ENCODE data around the gene GPRIN2. TPM values are rescaled to one million over a fixed set of nuclear protein-coding genes. Genes with fewer than 3 reads are reported as not detected.

The GPRIN2 gene
- total RNA-seq, 4 donors from 2014 or later, result 31.3 to 97.3 (median 53.1) TPM

DNA sequence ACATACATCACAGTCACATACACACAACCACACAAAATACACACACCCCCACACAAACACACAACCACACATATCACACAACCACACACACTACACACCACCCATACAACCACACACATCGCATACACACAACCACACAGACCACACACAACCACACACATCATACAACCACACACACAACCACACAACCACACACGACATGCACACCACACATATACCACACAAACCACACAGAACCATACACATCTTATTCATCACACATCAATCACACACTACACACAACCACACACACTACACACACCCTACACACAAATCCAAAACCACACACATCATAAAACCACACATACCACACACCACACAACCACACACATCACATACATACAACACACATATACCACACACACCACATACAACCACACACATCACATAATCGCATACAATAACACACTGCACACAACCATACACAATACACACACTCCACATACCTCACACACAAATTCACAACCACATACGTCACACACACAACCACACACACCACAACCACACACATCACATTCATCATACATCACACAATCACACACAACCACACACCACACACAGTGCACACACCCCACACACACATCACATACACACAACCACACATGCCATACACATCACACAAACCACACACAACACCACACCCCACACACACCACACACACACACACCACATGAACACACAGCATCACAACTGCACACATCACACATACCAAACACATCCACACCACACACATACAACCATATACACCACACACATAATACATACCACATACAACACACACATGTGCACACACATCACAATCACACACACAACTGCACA is 30.4 kb downstream of the GPRIN2 start:
- DNase-seq, result no peak
- Histone ChIP-seq H3K36me3 (no peaks in the 10 kb centered on the region), H3K9me3 (no peaks in the 10 kb centered on the region), H3K4me1 (peaks cover 4 to 17% (median 13%) of the 10 kb centered on the region in 4 donors), H3K4me3 (no peak overlapping the region), H3K27ac (no peak overlapping the region), H3K27me3 (no peaks in the 10 kb centered on the region)
- intact Hi-C loops (cut with DNase I; ENCODE audit: low total_unique reads) (no loop called here), in situ Hi-C loops (cut with MboI; ENCODE audit: low pct_ligation_motif_present in 1 of 4, low pct_unique_long_range_greater_than_20kb in 1 of 4, low sequenced_read_pairs in 3 of 4) (no loop called here)
- TF ChIP-seq POLR2AphosphoS5 (IDR thresholded peaks at IDR 0.05) (no peak), EP300 (IDR thresholded peaks at IDR 0.05; ENCODE audit: low read depth) (no peak), POLR2A (IDR thresholded peaks at IDR 0.05) (no peak)
- TF ChIP-seq, protein P1, sequence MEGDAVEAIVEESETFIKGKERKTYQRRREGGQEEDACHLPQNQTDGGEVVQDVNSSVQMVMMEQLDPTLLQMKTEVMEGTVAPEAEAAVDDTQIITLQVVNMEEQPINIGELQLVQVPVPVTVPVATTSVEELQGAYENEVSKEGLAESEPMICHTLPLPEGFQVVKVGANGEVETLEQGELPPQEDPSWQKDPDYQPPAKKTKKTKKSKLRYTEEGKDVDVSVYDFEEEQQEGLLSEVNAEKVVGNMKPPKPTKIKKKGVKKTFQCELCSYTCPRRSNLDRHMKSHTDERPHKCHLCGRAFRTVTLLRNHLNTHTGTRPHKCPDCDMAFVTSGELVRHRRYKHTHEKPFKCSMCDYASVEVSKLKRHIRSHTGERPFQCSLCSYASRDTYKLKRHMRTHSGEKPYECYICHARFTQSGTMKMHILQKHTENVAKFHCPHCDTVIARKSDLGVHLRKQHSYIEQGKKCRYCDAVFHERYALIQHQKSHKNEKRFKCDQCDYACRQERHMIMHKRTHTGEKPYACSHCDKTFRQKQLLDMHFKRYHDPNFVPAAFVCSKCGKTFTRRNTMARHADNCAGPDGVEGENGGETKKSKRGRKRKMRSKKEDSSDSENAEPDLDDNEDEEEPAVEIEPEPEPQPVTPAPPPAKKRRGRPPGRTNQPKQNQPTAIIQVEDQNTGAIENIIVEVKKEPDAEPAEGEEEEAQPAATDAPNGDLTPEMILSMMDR (IDR thresholded peaks at IDR 0.05), result no peak
- 91% methylated on average over 4 of the region's 4 CpGs for WGBS, 2 donors (ENCODE audit: low coverage in 1 of 2)

DNA sequence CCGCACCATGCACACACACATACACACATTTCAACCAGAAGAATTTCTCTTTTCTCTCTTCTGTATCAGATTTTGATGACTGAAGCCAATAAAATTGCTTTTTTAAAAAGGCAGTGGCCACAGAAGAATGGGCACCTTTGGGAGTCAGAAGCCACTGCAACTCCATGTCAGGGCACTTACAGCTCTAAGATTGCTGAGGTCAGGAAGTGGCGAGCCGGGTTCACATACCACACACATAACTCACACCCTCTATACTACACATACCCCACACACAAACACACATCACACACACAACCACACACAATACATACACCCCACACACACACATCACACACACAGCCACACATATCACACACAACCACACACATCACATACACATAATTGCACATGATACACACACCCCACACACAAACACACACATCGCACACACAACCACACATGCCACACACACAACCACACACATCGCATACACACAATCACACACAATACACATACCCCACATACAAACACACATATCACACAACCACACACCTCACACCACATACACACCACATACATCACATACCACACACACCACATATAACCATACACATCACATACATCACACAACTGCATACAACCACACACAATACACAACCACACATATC is 31.2 kb downstream of the GPRIN2 start:
- Histone ChIP-seq H3K36me3 (no peaks in the 10 kb centered on the region), H3K27me3 (no peaks in the 10 kb centered on the region), H3K4me3 (no peak overlapping the region), H3K4me1 (peaks cover 4 to 17% (median 13%) of the 10 kb centered on the region in 4 donors), H3K9me3 (no peaks in the 10 kb centered on the region), H3K27ac (no peak overlapping the region)
- 82 to 83% methylated on average over 5 of the region's 5 CpGs for WGBS, 2 donors (ENCODE audit: low coverage in 1 of 2)
- intact Hi-C loops (cut with DNase I; ENCODE audit: low total_unique reads) (no loop called here), in situ Hi-C loops (cut with MboI; ENCODE audit: low pct_ligation_motif_present in 1 of 4, low pct_unique_long_range_greater_than_20kb in 1 of 4, low sequenced_read_pairs in 3 of 4) (no loop called here)
- peak; percentile 7 for DNase-seq
- TF ChIP-seq POLR2AphosphoS5 (IDR thresholded peaks at IDR 0.05) (no peak), EP300 (IDR thresholded peaks at IDR 0.05; ENCODE audit: low read depth) (no peak), POLR2A (IDR thresholded peaks at IDR 0.05) (no peak)
- TF ChIP-seq, protein P1 (IDR thresholded peaks at IDR 0.05), result no peak

DNA sequence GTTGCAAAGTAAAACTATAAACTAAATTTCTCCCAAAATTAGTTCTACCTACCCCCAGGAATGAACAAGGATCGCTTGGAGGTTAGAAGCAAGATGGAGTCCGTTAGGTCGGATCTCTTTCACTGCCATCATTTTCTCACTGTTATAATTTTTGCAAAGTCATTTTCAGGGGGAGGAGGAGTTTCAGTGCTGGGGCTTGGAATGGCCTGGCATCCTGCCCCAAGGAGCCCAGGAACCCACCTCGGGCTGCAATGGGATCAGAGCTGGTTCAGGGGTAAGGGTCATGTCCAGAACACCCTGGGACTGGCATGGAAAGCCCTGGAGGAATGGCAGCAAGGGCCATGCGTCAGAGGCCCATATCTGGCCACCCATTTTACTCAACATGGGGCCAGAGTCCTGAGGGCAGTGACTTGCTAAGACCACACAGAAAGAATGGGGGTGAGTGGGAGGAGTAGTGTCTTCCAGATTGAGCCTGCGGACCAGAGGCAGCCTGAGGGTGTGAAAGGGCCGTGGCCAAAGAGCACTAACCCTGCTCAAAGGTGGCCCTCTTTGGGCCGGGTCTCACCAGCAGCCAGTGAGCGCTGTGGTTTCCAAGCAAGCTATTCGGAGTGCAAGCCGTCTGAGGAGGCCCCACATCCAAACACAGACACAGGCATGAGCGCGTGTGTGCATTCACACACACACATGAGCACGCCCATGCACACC is 31.8 kb downstream of the GPRIN2 start:
- intact Hi-C loops (cut with DNase I; ENCODE audit: low total_unique reads) (no loop called here), in situ Hi-C loops (cut with MboI; ENCODE audit: low pct_ligation_motif_present in 1 of 4, low pct_unique_long_range_greater_than_20kb in 1 of 4, low sequenced_read_pairs in 3 of 4) (no loop called here)
- WGBS, 2 donors (ENCODE audit: low coverage in 1 of 2), result 84 to 91% methylated on average over 11 to 14 of the region's 14 CpGs
- Histone ChIP-seq H3K9me3 (no peaks in the 10 kb centered on the region), H3K4me1 (peaks cover 4 to 17% (median 13%) of the 10 kb centered on the region in 4 donors), H3K4me3 (no peak overlapping the region), H3K27me3 (no peaks in the 10 kb centered on the region), H3K36me3 (no peaks in the 10 kb centered on the region), H3K27ac (no peak overlapping the region)
- peak; percentile 11 for DNase-seq
- TF ChIP-seq POLR2A (IDR thresholded peaks at IDR 0.05) (no peak), EP300 (IDR thresholded peaks at IDR 0.05; ENCODE audit: low read depth) (no peak), POLR2AphosphoS5 (IDR thresholded peaks at IDR 0.05) (no peak)
- TF ChIP-seq, protein P1 (IDR thresholded peaks at IDR 0.05), result no peak

DNA sequence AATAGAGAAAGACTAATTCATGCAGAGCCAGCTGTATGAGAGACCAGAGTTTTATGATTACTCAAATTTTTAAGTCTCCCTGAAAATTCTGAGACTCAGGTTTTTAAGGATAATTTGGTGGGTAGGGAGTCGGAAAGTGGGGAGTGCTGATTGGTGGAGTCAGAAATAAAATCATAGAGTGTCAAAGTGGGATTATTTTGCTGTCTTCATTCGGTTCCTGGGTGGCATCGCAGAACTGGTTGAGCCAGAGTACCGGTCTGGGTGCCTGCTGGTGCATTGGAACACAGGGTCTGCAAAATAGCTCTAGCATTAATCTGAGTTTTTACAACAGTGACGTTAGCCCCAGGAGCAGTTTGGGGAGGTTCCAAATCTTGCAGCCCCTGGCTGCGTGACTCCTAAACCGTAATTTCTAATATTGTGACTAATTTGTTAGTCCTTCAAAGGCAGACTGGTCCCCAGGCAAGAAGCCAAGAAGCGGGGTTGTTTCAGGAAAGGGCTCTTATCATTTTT is 32.4 kb downstream of the GPRIN2 start:
- Histone ChIP-seq H3K27me3 (no peaks in the 10 kb centered on the region), H3K4me3 (no peak overlapping the region), H3K27ac (peak overlapping the region in 3 of 4 donors; percentile 47 to 55 (median 52)), H3K9me3 (no peaks in the 10 kb centered on the region), H3K4me1 (peaks cover 4 to 17% (median 13%) of the 10 kb centered on the region in 4 donors), H3K36me3 (no peaks in the 10 kb centered on the region)
- intact Hi-C loops (cut with DNase I; ENCODE audit: low total_unique reads) (no loop called here), in situ Hi-C loops (cut with MboI; ENCODE audit: low pct_ligation_motif_present in 1 of 4, low pct_unique_long_range_greater_than_20kb in 1 of 4, low sequenced_read_pairs in 3 of 4) (no loop called here)
- peak; percentile 18 for DNase-seq
- 43% methylated on average over 8 of the region's 8 CpGs for WGBS, 2 donors (ENCODE audit: low coverage in 1 of 2)
- TF ChIP-seq, protein P1 (IDR thresholded peaks at IDR 0.05), result no peak
- no peak for TF ChIP-seq EP300 (IDR thresholded peaks at IDR 0.05; ENCODE audit: low read depth)
- no peak for TF ChIP-seq POLR2A (IDR thresholded peaks at IDR 0.05)
- no peak for TF ChIP-seq POLR2AphosphoS5 (IDR thresholded peaks at IDR 0.05)
